AG09319 (cell line): ENCODE data around the gene ARHGAP31.

Experiments used
- DNase-seq: peaks from one replicate; pipeline ENCODE4 v3.0.0-alpha.2; 2010; ENCODE audit warnings: low read depth; ENCODE audit errors: extremely low read depth
- TF ChIP-seq, protein P1 (sequence below): IDR thresholded peaks from 2 replicates; pipeline ENCODE4 v1.5.1; 2011; ENCODE audit warnings: low read depth, mild to moderate bottlenecking, inconsistent platforms, low read length, moderate library complexity

The ARHGAP31 gene

DNA sequence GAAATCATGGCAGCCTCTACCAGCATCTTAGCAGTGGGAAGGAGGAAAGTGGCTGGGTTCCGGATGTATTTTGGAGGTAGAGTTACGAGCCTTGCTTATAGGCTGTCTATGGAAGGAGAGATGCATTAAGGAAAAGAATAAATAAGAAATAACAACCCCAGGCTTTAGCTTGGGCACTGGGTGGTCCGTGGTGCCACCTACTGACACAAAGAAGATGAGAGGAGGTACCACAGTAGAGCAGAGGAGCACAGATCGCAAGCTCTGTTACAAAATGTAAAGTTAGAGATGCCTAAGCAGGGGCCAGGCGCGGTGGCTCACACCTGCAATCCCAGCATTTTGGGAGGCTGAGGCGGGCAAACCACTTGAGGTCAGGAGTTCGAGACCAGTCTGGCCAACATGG, 94.4 kb downstream of the ARHGAP31 start:
- TF ChIP-seq, protein P1, sequence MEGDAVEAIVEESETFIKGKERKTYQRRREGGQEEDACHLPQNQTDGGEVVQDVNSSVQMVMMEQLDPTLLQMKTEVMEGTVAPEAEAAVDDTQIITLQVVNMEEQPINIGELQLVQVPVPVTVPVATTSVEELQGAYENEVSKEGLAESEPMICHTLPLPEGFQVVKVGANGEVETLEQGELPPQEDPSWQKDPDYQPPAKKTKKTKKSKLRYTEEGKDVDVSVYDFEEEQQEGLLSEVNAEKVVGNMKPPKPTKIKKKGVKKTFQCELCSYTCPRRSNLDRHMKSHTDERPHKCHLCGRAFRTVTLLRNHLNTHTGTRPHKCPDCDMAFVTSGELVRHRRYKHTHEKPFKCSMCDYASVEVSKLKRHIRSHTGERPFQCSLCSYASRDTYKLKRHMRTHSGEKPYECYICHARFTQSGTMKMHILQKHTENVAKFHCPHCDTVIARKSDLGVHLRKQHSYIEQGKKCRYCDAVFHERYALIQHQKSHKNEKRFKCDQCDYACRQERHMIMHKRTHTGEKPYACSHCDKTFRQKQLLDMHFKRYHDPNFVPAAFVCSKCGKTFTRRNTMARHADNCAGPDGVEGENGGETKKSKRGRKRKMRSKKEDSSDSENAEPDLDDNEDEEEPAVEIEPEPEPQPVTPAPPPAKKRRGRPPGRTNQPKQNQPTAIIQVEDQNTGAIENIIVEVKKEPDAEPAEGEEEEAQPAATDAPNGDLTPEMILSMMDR = peak; percentile 18
- no peak for DNase-seq

DNA sequence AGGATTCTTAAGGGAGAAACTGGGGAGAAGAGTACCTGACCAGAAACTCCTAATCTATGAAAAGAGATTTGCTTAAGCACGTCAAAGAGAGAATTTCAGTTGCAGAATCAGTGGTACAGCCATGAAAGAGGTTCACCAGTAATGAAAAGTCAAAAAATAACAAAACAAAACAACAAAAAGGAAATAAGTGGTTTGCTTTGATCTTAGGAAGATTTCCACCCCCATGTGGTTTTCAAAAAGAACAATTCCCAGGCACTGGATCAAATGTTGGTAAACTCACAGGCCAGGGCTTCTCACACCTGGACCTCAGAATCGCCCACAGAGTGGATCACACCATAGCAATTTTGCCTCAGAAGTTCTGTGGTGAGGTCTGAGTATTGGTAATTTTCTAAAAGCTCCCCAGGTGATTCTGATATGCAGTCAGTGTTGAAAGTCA, 101.8 kb downstream of the ARHGAP31 start:
- DNase-seq = no peak
- TF ChIP-seq, protein P1 = no peak

DNA sequence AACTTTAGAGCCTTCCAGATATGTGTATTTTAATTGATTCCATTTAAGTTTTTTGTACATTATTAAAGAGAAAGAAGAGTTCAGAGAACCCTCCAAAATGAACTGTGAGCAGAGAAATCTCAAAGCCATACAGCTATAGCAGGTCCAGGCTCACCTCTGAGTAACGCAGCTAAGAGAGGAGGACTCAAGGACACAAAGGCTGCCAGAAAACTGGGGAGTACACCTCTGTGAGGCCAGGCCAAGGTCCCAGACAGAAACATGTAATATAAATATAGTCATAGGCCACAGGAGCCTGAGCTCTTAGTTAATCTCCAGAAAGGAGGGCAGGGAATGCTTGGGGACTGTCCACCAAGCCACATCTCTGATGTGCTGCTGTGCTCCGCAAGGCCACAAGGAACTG, 102.7 kb downstream of the ARHGAP31 start:
- DNase-seq = no peak
- TF ChIP-seq, protein P1 = no peak

DNA sequence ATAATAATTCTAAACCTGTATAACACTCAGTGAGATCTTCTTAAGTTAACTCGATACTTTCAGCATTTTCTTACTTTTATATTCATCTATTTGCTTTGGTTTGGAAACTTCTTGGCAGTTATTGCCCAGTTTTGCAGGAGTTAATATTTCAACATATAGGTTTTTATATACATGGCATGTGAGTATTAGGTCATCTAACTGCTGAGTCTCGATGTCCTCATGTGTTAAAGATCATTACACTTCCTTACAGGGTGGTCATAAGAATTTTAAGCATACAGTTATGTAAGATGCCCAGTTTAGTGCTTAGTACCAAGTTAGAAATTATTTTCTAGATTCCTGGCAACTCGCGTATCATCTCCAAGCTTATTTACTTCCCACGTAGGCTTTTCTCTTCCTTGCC, 106.3 kb downstream of the ARHGAP31 start:
- TF ChIP-seq, protein P1 = no peak
- no peak for DNase-seq

DNA sequence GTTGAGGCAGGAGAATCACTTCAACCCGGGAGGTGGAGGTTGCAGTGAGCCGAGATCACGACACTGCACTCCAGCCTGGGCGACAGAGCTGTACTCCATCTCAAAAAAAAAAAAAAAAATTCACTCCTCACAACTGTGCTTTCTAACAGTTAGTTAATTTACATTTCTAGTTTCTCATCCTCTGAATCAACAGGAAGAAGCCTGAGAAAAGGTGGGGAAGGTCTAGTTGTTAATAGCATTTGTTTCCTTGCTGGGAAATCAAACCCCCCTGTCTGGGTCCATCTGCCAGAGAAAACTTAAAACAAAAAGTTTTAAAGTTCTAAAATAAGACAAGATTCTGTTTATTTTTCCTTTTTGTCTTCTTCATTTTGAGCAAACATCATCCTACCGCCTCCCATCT, 106.9 kb downstream of the ARHGAP31 start:
- DNase-seq = no peak
- TF ChIP-seq, protein P1 = no peak

DNA sequence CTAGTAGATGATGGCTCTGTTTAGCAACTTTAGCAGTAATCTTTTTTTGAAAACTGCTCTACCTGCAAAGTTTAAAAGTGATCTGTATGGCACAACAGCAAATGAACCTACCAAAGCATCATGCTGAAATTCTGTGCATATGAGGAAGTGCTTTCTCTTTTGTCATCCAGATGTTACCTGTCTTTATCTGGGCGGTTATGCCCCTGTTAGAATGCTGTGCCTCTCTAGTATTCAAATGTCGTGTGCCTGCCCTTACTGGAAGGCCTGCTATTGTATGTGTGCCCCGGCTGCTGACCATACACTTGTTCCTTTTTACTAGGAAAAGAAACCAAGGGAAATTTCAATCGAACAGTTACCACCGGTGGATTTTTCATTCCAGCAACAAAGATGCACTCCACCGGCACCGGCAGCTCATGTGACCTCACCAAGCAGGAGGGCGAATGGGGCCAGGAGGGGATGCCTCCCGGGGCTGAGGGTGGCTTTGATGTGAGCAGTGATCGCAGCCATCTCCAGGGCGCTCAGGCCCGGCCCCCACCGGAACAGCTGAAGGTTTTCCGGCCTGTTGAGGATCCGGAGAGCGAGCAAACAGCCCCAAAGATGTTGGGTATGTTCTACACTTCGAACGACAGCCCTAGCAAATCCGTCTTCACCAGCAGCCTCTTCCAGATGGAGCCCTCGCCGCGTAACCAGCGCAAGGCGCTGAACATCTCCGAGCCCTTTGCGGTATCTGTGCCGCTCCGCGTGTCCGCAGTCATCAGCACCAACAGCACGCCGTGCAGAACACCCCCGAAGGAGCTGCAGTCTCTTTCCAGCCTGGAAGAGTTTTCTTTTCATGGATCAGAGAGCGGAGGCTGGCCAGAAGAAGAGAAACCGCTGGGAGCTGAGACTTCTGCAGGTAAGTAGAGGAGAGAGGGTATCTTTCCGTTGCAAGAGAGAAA, 107.6 kb downstream of the ARHGAP31 start:
- TF ChIP-seq, protein P1 = no peak
- DNase-seq = no peak

DNA sequence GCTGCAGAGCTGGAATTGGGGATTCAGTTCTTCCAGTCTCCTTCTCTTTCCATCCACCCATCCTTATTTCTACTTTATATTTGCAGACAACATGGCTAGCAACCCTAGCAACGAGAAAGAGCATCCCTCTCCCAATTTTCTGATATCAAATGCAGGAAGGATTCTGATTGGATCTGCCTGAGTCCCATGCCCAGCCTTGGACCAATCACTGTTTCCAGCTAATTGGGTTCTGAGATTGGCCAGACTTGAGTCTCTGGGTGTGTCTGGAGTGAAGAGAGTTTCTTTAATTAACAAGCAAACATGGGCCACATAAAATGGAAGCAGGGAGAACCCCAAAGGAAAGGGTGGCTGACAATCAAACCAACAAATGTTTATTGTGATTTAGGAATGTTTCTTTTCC, 108.6 kb downstream of the ARHGAP31 start:
- DNase-seq = no peak
- TF ChIP-seq, protein P1 = no peak
